ENCODE results near the gene PSMD14. TPM values are rescaled to one million over a fixed set of nuclear protein-coding genes. Genes with fewer than 3 reads are reported as not detected.
"Not testable (repeated sequence)": the region's sequence is repeated elsewhere in the genome, so short reads cannot be mapped to it uniquely, and the experiment has no call there.

The PSMD14 gene
- 100 to 1,000 TPM in 1 of 3 donors, 10 to 100 TPM in 2; 66.7 to 133 (median 71.1) TPM for polyA plus RNA-seq

GRCh38 chr2:161308178-161308955 is at the start of gene PSMD14:
TSS of gene PSMD14 (plus strand) at chr2:161308425. CDS start at chr2:161318826, 10,401 bp downstream.
- peaks cover 8 to 11% (median 9%) of the 10 kb centered on the region in 3 donors for H3K27me3 Mint-ChIP-seq (ENCODE audit: low read depth in 3 of 3)
- peaks cover 0 to 7% (median 5%) of the 10 kb centered on the region in 6 donors for H3K9me3 Mint-ChIP-seq
- H3K36me3 Mint-ChIP-seq, result peaks cover 0 to 5% (median 0%) of the 10 kb centered on the region in 3 donors
- H3K27ac Mint-ChIP-seq, result peak within 1 kb of the TSS; percentile 90 to 98 (median 94)
- peaks cover 25 to 60% of the 10 kb centered on the region in 2 donors for H3K4me1 Mint-ChIP-seq
- peak; percentile 88 to 90 (median 88) for DNase-seq
- peak within 1 kb of the TSS; percentile 93 to 100 (median 96) for H3K4me3 Mint-ChIP-seq

DNA sequence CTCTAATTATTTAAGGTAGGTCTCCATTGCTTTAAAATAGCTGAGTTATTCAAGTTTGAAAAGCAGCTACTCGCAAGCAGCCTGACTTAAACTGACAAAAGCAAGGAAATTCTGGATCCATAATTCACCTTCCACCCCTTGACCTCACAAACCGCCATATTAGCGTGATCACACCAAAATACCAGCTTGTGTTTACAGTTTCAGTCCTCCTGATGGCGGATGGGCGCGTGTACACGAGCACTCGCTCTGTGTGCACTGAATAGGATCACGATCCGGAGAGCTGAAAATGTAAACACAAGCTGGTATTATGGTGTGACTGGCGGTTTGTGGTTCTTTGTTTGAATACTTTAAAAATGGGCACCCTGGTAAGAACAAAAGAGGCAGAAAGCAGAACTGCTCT is 42.4 kb upstream of the PSMD14 start:
- H3K4me3 Mint-ChIP-seq, result no peak overlapping the region
- no peaks in the 10 kb centered on the region for H3K4me1 Mint-ChIP-seq
- no peaks in the 10 kb centered on the region for H3K9me3 Mint-ChIP-seq
- no peaks in the 10 kb centered on the region for H3K36me3 Mint-ChIP-seq
- no peak for DNase-seq
- peaks cover 2% of the 10 kb centered on the region in 3 donors for H3K27me3 Mint-ChIP-seq (ENCODE audit: low read depth in 3 of 3)
- no peak overlapping the region for H3K27ac Mint-ChIP-seq

GRCh38 chr2:161269111-161269510 is 39.1 kb upstream of the PSMD14 start:
- Mint-ChIP-seq H3K27me3 (ENCODE audit: low read depth in 3 of 3) (peaks cover 2 to 4% (median 3%) of the 10 kb centered on the region in 3 donors), H3K36me3 (no peaks in the 10 kb centered on the region), H3K27ac (no peak overlapping the region), H3K4me3 (no peak overlapping the region), H3K4me1 (no peaks in the 10 kb centered on the region), H3K9me3 (no peaks in the 10 kb centered on the region)
- no peak for DNase-seq

GRCh38 chr2:161273038-161273760 is 35.0 kb upstream of the PSMD14 start:
- DNase-seq, result peak; percentile 36 to 56 (median 55)
- Mint-ChIP-seq H3K4me1 (no peaks in the 10 kb centered on the region), H3K4me3 (no peak overlapping the region), H3K9me3 (no peaks in the 10 kb centered on the region), H3K36me3 (no peaks in the 10 kb centered on the region), H3K27ac (no peak overlapping the region), H3K27me3 (ENCODE audit: low read depth in 3 of 3) (peaks cover 5 to 7% (median 6%) of the 10 kb centered on the region in 3 donors)

DNA sequence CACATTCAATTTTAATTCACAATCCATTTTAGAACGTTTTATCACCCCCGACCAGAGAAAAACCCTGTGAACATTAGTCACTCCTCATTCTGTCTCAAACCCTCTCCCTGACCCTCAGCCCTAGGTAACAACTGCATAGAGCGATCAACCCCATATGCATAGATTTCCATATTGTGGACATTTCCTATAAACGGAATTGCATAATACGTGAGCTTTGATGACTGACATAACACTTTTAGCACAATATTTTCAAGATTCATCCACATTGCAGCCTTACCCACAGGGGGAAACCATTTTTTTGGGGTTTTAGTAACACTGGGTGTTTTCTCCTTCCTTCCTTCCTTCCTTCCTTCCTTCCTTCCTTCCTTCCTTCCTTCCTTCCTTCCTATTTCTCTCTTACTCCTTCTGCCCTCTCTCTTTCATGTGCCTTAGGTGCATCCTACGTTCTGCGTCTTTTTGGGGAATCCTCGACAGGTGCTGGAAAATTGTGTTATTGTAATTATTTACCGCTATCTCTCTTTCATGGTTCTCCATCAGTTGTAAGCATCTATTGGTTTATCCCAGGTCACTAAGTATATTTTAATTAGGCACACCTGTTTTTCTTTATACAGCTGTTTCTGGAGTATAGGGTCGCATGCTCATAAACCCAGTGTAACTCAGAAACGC is 29.5 kb upstream of the PSMD14 start:
- not testable (repeated sequence) for H3K36me3 Mint-ChIP-seq, H3K4me1 Mint-ChIP-seq, H3K4me3 Mint-ChIP-seq, H3K27ac Mint-ChIP-seq, DNase-seq, H3K9me3 Mint-ChIP-seq
- H3K27me3 Mint-ChIP-seq (ENCODE audit: low read depth in 3 of 3), result peaks cover 3 to 12% (median 6%) of the 10 kb centered on the region in 3 donors

DNA sequence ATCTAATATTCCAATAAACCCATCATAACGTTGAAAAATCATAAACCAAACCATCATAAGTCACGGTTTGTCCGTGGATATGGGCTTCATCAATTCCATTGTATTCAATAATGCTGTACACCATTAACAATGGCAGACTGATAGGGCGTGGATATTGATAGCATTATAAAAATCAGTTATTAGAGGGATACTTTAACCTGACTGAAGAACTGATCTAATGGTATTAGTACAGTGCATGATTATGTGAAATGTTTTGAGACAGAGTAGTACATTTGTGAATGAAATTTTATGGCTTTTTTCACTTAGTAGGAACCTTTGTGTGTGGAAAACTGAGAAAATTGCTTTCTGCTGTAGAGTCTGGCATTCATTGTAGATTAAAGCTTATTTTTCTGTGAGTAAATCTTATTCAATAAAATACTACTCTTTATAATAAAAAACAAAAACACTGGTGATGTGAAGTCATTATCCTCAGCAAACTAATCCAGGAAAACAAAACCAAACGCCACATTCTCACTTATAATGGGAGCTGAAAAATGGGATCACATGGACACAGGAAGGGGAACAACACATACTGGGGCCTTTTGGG is 28.9 kb upstream of the PSMD14 start:
- H3K9me3 Mint-ChIP-seq, H3K27ac Mint-ChIP-seq, H3K4me1 Mint-ChIP-seq, H3K36me3 Mint-ChIP-seq, DNase-seq: not testable (repeated sequence)
- Mint-ChIP-seq H3K27me3 (ENCODE audit: low read depth in 3 of 3) (peaks cover 3 to 12% (median 6%) of the 10 kb centered on the region in 3 donors), H3K4me3 (peak overlapping the region in 1 of 5 donors; percentile 11)

DNA sequence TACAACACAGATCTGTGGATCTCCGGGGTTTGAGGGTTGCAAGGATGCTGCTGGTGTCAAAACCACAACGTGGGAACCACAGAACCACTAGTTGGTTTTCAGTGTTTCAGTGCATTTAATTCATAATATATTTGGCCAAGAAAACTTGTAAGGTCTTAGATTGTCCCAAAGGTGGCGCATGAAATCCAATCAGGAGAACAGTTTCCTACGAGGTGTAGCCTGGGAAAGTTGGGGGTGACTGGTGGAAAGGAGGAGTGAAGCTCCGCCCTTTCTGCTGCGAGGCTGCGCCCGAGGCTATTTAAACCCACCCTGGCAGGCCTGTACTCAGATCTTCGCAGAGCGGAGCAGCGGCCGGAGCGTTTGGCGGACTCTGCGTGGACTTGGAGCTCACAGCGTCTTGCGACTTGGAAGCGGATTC is 27.3 kb upstream of the PSMD14 start:
- H3K36me3 Mint-ChIP-seq, H3K4me1 Mint-ChIP-seq, H3K27ac Mint-ChIP-seq, H3K9me3 Mint-ChIP-seq, H3K4me3 Mint-ChIP-seq: not testable (repeated sequence)
- H3K27me3 Mint-ChIP-seq (ENCODE audit: low read depth in 3 of 3), result peaks cover 6 to 12% (median 8%) of the 10 kb centered on the region in 3 donors
- peak; percentile 47 to 53 (median 50) for DNase-seq

DNA sequence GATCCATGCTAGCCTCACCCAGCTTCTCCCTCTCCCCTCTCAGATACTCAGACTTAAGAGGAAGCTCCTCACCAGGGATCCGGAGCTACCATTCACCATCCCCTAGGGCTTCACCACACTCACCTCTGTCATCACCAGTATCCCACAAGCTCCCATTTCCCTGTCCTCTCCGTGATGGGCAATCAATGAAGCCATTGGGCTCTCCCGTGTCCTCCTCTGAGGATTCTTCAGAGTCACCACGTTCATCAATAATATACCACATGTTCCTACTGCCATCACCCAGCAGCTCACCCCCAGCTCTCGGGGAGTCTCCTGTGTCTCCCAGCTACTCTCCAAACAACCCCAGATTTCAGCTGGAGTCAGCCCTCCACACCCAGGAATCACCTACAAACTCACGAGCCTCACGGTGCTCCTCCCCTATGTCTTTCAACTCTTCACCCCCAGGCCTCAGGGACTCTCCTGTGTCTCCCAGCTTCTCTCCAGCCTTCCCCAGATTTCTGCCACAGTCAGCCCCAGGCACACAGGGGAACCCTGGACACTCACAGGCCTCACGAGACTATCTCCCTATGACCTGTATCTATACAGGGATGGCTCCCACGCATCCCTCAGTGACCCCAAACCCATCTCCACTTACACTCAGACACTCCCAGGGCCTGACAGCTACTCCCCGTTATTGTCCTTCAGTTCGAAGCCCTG is 26.5 kb upstream of the PSMD14 start:
- H3K4me1 Mint-ChIP-seq, H3K36me3 Mint-ChIP-seq, H3K9me3 Mint-ChIP-seq, H3K27ac Mint-ChIP-seq, H3K4me3 Mint-ChIP-seq: not testable (repeated sequence)
- peak in 1 of 3 donors; percentile 2 for DNase-seq
- H3K27me3 Mint-ChIP-seq (ENCODE audit: low read depth in 3 of 3), result peaks cover 9 to 13% (median 10%) of the 10 kb centered on the region in 3 donors

DNA sequence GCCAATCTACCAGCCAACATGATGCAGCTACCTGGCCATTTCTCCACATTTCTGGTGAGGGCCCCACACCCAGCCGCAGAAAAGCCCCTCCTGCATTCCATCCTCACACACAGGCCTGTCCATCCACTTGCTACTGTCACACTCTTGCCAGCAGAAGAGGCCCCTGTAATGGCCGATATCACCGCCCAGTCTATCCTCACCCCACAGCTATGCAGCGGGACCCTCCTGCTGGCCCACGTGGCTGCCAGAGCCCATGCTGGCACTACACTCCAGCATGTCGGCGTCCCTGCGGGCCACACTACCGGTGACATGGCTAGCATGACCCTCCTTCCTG is 25.9 kb upstream of the PSMD14 start:
- H3K36me3 Mint-ChIP-seq, DNase-seq, H3K27ac Mint-ChIP-seq, H3K4me1 Mint-ChIP-seq, H3K4me3 Mint-ChIP-seq, H3K9me3 Mint-ChIP-seq: not testable (repeated sequence)
- peaks cover 10 to 13% (median 10%) of the 10 kb centered on the region in 3 donors for H3K27me3 Mint-ChIP-seq (ENCODE audit: low read depth in 3 of 3)

GRCh38 chr2:161283926-161284325 is 24.3 kb upstream of the PSMD14 start:
- Mint-ChIP-seq H3K36me3 (no peaks in the 10 kb centered on the region), H3K9me3 (peaks cover 0 to under 1% (median 0%) of the 10 kb centered on the region in 6 donors), H3K4me3 (no peak overlapping the region), H3K27ac (no peak overlapping the region), H3K4me1 (no peaks in the 10 kb centered on the region), H3K27me3 (ENCODE audit: low read depth in 3 of 3) (peaks cover 10 to 20% (median 11%) of the 10 kb centered on the region in 3 donors)
- DNase-seq, result no peak

- Mint-ChIP-seq H3K4me1 (peaks cover 12 to 22% of the 10 kb centered on the region in 2 donors), H3K4me3 (no peak overlapping the region), H3K9me3 (peaks cover 0 to 11% (median 7%) of the 10 kb centered on the region in 6 donors), H3K27ac (no peak overlapping the region), H3K36me3 (peaks cover 0 to 4% (median 0%) of the 10 kb centered on the region in 3 donors), H3K27me3 (ENCODE audit: low read depth in 3 of 3) (peaks cover 13 to 19% (median 18%) of the 10 kb centered on the region in 3 donors)
- DNase-seq, result no peak
Observed at GRCh38 chr2:161303535-161304050, 4.6 kb upstream of the PSMD14 start.

DNA sequence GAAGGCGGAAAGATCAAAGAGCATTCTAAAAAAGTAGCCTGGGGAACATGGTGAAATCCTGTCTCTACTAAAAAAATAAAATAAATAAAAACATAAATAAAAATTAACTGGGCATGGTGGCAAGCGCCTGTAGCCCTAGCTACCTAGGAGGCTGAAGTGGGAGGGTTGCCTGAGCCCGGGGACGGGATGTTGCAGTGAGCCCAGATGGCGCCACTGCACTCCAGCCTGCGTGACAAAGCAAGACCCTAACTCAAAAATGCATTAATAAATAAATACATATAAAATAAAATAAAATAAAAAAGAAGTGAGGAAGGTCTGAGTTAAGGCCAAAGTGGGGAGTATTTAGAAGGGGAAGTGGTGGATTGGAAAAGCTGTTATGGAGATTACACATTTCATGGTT is 1.3 kb upstream of the PSMD14 start:
- no peak for DNase-seq
- peaks cover 0 to 4% (median 0%) of the 10 kb centered on the region in 3 donors for H3K36me3 Mint-ChIP-seq
- H3K27ac Mint-ChIP-seq, result peak overlapping the region in 3 of 6 donors; percentile 58 to 97 (median 90)
- peaks cover 9 to 15% (median 13%) of the 10 kb centered on the region in 3 donors for H3K27me3 Mint-ChIP-seq (ENCODE audit: low read depth in 3 of 3)
- peak overlapping the region; percentile 93 to 100 (median 96) for H3K4me3 Mint-ChIP-seq
- H3K9me3 Mint-ChIP-seq, result peaks cover 0 to 10% (median 7%) of the 10 kb centered on the region in 6 donors
- peaks cover 23 to 47% of the 10 kb centered on the region in 2 donors for H3K4me1 Mint-ChIP-seq

DNA sequence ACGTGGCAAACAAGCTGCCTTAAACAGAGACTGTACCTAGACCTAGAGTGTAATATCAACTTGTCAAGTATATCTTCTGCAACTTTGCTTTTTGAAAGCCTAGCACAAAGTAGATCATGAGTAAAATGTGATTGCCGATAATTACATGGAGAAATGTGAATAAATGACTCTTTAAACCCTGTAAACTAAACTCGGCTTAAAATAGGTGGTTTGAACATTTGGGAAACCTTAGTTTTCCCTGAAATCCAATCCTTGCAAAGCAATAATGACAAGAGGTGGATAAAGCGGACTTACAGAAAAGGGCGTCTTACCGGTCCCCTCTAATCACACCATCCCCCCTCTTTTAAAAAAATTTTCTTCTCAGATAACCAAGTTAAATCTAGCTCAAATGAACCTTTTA is 549 bp upstream of the PSMD14 start:
- Mint-ChIP-seq H3K27me3 (ENCODE audit: low read depth in 3 of 3) (peaks cover 8 to 15% (median 9%) of the 10 kb centered on the region in 3 donors), H3K36me3 (peaks cover 0 to 2% (median 1%) of the 10 kb centered on the region in 3 donors), H3K27ac (peak overlapping the region; percentile 90 to 98 (median 94)), H3K4me1 (peaks cover 23 to 55% of the 10 kb centered on the region in 2 donors), H3K9me3 (peaks cover 0 to 7% (median 6%) of the 10 kb centered on the region in 6 donors), H3K4me3 (peak overlapping the region; percentile 93 to 100 (median 96))
- no peak for DNase-seq
